ENCODE measurements around the gene LTBP3.
A peak's percentile ranks its signal among the peaks of the same experiment; 100 is the strongest.

Gene LTBP3

GRCh38 chr11:65558002-65558929 is at the start of gene LTBP3:
Gene LTBP3 (minus strand): TSS chr11:65558359. CDS start chr11:65557959, 400 bp downstream.
- DNase-seq = peak; percentile 87

GRCh38 chr11:65606876-65607613 is 48.9 kb upstream of the LTBP3 start:
- DNase-seq = peak; percentile 96

- DNase-seq = no peak
These were observed 46.1 kb upstream of the LTBP3 start for GRCh38 chr11:65604258-65604657.

GRCh38 chr11:65599955-65600246 is 41.7 kb upstream of the LTBP3 start:
- no peak for DNase-seq

GRCh38 chr11:65599216-65599954 is 41.2 kb upstream of the LTBP3 start:
- DNase-seq = no peak

GRCh38 chr11:65598258-65598699 is 40.1 kb upstream of the LTBP3 start:
- no peak for DNase-seq

DNA sequence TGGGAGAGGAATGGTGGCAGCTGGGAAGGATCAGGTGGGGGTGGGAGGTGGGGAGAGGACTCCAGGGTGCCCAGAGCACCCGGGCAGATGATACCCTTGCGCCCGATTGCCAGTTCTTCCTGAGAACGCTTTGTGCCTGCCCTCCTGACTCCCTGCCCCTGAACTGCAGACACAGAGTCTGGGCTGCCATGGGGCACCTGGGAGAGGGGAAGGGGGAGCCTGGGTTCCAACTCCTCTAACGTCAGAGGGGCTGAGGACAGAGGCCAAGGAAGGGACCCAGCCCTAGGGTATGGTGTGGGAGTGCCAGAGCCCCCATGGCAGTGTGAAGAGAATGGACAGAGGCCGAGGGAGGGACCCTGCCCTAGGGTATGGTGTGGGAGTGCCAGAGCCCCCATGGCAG is 38.4 kb upstream of the LTBP3 start:
- DNase-seq = no peak

DNA sequence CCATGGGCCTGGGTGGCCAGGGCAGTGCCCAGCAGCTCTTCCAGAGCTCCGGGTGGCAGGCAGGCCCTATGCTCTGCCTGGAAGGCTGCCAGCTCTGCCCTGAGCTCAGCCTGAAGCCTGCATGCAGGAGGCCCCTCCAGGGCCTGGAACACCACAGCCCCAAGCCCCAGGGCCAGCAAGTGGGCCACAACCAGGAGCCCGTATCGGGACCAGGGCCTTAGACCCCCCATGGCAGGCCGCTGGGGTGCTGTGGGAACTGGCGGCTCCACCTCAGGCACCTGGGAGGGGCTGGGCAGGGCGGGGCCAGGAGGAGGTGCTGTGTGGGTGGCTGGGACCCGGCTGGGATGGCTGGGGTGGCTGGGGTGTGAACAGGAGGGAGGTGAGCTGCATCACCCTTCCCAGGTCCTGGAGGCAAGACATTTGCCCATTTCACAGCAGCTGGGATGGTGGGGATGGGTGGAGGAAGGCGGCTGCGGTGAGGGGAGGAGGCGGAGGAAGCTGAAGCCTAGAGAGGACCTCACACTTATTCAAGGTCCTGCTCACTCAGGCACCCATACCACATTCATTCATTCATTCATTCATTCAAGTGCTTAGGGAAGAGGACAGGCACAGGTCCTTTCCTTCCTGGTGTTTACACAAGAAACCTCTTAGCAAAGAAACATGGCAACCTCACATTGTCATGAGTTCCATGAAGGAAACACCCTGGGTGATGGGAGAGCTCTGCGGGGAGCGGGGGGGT is 37.6 kb upstream of the LTBP3 start, which contains the start of gene KCNK7:
KCNK7 (minus strand) TSS at position 258 of the 739 bp plus-strand sequence; CDS start at position 230, 28 bp downstream.
- DNase-seq = no peak

GRCh38 chr11:65595131-65595530 is 37.0 kb upstream of the LTBP3 start:
- DNase-seq = no peak

DNA sequence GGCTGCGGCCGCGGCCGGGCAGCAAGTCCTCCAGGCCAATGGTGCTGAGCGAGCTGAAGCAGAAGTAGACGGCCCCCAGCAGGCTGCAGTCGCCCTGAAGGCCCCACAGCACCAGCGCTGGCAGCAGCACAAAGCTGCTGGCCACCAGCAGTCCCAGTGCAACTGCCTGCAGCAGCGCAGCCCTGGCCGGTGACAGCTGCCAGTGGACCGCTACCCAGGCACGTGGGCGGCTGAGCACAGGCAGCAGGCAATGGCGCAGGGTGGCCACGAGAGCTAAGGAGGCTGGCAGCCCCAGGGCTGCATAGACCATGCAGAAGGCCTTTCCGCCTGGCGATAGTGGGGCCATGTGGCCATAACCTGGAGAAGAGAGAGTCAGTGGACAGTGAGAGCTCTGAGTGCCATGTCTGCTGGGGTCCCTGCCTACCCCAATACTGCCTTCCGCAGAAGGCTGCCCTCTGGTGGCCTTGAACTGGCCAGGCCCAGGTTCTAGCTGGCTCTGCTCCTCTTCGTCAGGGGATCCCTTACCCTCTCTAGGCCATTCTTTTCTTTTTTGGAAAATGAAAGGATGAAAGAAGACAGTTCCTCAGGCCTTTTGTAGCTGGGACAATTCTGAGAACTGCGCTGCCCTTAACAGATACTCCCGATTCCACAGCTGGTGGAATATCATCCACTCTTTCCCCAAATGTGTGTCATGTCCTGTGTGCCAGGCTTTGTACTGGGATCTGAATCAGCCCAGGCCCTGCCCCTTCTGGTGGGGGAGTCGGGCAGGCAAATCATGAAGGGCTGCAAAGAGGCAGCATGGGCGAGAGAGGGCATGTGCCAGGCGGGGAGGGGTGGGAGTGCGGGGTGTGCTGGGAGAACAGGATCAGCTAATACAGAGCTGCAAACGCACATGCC is 35.6 kb upstream of the LTBP3 start:
- DNase-seq = no peak

DNA sequence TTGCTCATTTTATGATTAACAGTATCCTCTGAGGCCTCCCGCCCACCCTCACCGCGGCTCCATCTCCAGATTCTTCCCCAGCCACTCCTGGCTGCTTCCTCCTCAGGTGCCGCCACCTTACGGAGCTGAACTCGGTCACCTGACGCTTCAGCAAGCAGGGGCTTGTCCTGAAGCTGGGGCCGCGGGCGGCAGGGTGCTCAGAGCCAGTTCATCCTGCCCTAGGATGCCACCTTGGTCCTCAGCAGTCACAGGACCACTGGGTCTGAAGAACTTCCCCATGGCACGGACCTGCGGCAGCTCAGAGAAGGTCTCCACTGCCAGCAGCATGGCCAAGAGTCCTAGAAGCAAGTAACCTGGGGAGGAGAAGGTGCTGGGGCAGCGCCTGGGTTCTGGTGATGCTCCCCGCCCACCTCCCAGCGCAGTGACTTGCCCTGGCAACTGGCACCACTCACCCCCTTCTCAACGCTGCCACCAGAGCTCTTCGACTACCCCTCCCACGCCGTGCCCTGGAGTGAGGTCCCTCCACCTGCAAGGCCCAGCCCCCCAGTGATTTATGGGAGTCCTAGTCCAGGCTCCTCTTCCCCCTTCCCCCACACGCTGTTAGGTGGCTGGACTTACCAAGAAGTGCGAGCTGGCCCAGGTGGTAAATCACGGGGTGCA is 34.8 kb upstream of the LTBP3 start:
- no peak for DNase-seq

DNA sequence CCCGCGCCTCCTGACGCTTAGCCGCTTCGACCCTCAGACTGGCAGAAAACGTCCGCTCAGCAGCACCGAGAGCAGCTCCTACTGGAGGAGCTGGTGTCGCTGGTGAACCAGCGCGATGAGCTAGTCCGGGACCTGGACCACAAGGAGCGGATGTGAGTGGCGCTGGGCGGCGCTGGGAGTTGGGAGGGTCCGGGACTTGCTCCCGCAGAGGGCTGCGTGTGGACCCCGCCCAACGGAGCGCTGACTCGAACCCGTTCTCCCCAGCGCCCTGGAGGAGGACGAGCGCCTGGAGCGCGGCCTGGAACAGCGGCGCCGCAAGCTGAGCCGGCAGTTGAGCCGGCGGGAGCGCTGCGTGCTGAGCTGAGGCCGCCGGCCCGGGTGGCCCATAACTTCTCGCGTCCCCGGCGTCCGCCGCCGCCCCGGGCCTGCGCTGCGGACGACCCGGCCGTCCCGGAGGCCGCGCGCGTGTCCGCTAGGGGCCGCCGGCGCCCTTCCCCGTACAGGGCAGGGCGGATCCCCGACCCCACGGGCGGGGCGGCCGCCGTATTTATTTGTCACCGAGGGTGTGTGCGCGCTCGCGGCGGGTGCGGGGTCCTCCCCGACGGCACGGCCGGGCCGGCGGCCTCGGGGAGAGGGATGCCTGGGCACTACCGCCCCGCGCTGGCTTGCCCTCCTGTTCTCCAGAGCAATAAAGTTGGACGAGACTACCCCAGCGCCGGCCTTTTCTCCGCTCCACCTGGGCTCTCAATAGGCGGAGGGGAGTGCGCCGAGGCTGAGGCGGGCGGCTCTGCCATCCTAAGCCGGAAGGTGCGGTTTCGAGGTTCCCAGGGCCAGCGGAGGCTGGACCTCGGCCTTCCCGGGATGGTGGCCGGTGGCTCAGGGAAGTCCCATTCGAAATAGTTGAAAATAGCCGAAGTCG is 34.0 kb upstream of the LTBP3 start:
- DNase-seq = peak; percentile 59

DNA sequence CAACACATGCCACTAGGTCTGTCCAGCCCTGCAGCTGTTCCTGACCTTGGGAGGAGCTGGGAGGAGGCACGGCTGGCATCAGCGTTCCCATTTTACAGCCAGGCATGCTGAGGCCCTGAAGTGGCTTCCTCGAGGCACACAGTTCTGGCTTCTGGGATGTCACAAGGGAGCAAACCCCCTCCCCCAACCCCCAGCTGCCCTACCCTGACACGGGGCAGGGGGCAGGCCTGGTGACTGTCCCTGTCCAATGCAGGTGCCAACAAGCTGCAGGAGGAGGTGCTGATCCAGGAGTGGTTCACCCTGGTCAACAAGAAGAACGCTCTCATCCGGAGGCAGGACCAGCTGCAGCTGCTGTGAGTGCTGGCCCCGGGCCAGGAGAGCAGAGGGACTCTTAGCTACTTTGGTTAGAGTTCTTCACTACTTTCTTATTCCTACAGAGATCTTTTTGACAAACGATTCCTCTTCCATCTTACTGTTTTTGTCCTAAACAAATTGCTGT is 32.1 kb upstream of the LTBP3 start:
- peak; percentile 41 for DNase-seq

GRCh38 chr11:65589444-65590239 is 31.5 kb upstream of the LTBP3 start:
- no peak for DNase-seq

- DNase-seq = peak; percentile 35
These were observed 30.3 kb upstream of the LTBP3 start for GRCh38 chr11:65588199-65589054.

GRCh38 chr11:65586676-65587075 is 28.5 kb upstream of the LTBP3 start:
- no peak for DNase-seq

DNA sequence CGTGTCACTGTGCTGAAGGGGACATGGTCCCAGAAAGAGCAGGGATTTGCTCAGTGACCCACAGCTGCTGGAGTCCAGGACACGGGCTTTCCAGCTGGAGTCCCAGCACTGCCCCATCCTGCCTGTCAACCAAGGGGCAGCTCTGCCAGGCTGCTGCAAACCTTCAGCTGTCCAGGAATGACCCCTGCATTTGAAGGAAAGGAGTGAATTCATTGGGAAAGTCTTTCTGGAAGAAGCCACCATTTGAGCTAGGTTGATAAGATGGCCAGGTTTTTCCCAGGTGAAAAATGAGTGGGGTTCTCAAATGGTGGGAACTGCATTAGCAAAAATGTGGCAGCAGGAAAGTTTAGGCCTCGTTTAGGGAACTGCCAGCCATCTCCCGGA is 28.1 kb upstream of the LTBP3 start:
- no peak for DNase-seq
